Gastroesophageal sphincter (tissue), 4 donors: ENCODE data around the gene CACFD1. TPM values are rescaled to one million over a fixed set of nuclear protein-coding genes. Genes with fewer than 3 reads are reported as not detected.
"Not testable (repeated sequence)": the region's sequence is repeated elsewhere in the genome, so short reads cannot be mapped to it uniquely, and the experiment has no call there.

ENCODE experiments used
- ATAC-seq: fragments of 150-250 bp; one replicate; pipeline ENCODE4 v1.9.1; 2016; ENCODE audit warnings: mild to moderate bottlenecking, moderate library complexity
- H3K27ac ChIP-seq, 4 donors: fragments of 200-600 bp; sonication (generic) in 3 of 4; 1 replicate in 3 of 4; 2 replicates in 1 of 4; pipeline ENCODE4 v1.5.1; 2016 to 2019
- H3K27me3 ChIP-seq: fragments of 200-600 bp; sonication (generic); one replicate; pipeline ENCODE4 v1.5.1; 2019
- H3K36me3 ChIP-seq, 2 donors: fragments of 200-600 bp; sonication (generic); one replicate each; pipeline ENCODE4 v1.5.1; 2019; ENCODE audit warnings: control low read depth in 1 of 2
- H3K4me1 ChIP-seq, 3 donors: fragments of 200-600 bp; sonication (generic); 1 replicate in 2 of 3; 2 replicates in 1 of 3; pipeline ENCODE4 v1.5.1; 2016 to 2019; ENCODE audit warnings: control low read depth in 2 of 3
- H3K4me3 ChIP-seq, 2 donors: fragments of 200-600 bp; sonication (generic); one replicate each; pipeline ENCODE4 v1.5.1; 2019; ENCODE audit warnings: mild to moderate bottlenecking in 1 of 2, moderate library complexity in 1 of 2
- H3K9me3 ChIP-seq, 3 donors: fragments of 200-600 bp; sonication (generic); one replicate each; pipeline ENCODE4 v1.5.1; 2017 to 2019; ENCODE audit warnings: control low read depth in 2 of 3
- CTCF ChIP-seq, 4 experiments: fragments of 200-600 bp in 2 of 4; fragments of 450-650 bp in 2 of 4; sonication (generic) in 1 of 4; IDR thresholded peaks; one replicate each; pipeline ENCODE4 v1.5.1; 2017 to 2019; ENCODE audit warnings: antibody characterized with exemption in 4 of 4, mild to moderate bottlenecking in 2 of 4, moderate library complexity in 2 of 4
- EP300 ChIP-seq: sonication (generic); formaldehyde crosslinking; IDR thresholded peaks from one replicate; pipeline ENCODE4 v1.6.1; 2017; ENCODE audit warnings: antibody characterized with exemption, mild to moderate bottlenecking
- POLR2A ChIP-seq, 2 donors: fragments of 450-650 bp; IDR thresholded peaks; one replicate each; pipeline ENCODE4 v1.6.1; 2017; ENCODE audit warnings: antibody characterized with exemption in 2 of 2, mild to moderate bottlenecking in 2 of 2, moderate library complexity in 1 of 2
- POLR2AphosphoS5 ChIP-seq: sonication (generic); formaldehyde crosslinking; IDR thresholded peaks from one replicate; pipeline ENCODE4 v1.6.1; 2017; ENCODE audit warnings: antibody characterized with exemption
- WGBS, 2 donors: methylation state at CpG; one replicate each; pipeline ENCODE4 v1.1.5; 2018; ENCODE audit warnings: low coverage in 1 of 2; 5-methylcytosine and 5-hydroxymethylcytosine counted together
- total RNA-seq, 4 donors: library from RNA; depleted of rRNA; stranded (reverse); fragments of >200 nt; gene quantifications; one replicate each; pipeline ENCODE4 v1.1.0, GENCODE V29; 2016

Gene CACFD1
- total RNA-seq, 4 donors from 2014 or later = 15.3 to 22.3 (median 16.0) TPM

- WGBS, 2 donors = no CpG with 5 or more reads among the region's 15 CpGs
Measured at GRCh38 chr9:133443248-133443647, 16.5 kb upstream of the CACFD1 start.

GRCh38 chr9:133443982-133444381, 15.8 kb upstream of the CACFD1 start:
- TF ChIP-seq CTCF (IDR thresholded peaks at IDR 0.05) = no peak
- TF ChIP-seq EP300 = no peak
- TF ChIP-seq POLR2AphosphoS5 = no peak
- no peak for TF ChIP-seq POLR2A (IDR thresholded peaks at IDR 0.05)
- no peak overlapping the region for H3K27ac ChIP-seq
- H3K4me3 ChIP-seq = no peak overlapping the region
- H3K36me3 ChIP-seq = no peaks in the 10 kb centered on the region
- no peaks in the 10 kb centered on the region for H3K9me3 ChIP-seq
- no peaks in the 10 kb centered on the region for H3K27me3 ChIP-seq
- WGBS, 2 donors = 80% methylated on average over 8 of the region's 8 CpGs; no CpG with 5 or more reads in 1 of the 2 donors
- no peak for ATAC-seq
- H3K4me1 ChIP-seq = no peaks in the 10 kb centered on the region

More at GRCh38 chr9:133443248-133443647, 16.5 kb upstream of the CACFD1 start:
- no peak overlapping the region for H3K4me3 ChIP-seq
- H3K27me3 ChIP-seq = no peaks in the 10 kb centered on the region
- ATAC-seq = no peak
- no peaks in the 10 kb centered on the region for H3K36me3 ChIP-seq
- TF ChIP-seq EP300 (no peak), CTCF (IDR thresholded peaks at IDR 0.05) (no peak), POLR2A (IDR thresholded peaks at IDR 0.05) (no peak)
- H3K4me1 ChIP-seq = no peaks in the 10 kb centered on the region
- no peak overlapping the region for H3K27ac ChIP-seq
- H3K9me3 ChIP-seq = no peaks in the 10 kb centered on the region

GRCh38 chr9:133445293-133445969, 14.3 kb upstream of the CACFD1 start:
- no peaks in the 10 kb centered on the region for H3K9me3 ChIP-seq
- no peak overlapping the region for H3K4me3 ChIP-seq
- H3K27ac ChIP-seq = no peak overlapping the region
- TF ChIP-seq CTCF (IDR thresholded peaks at IDR 0.05) (no peak), POLR2A (IDR thresholded peaks at IDR 0.05) (no peak), POLR2AphosphoS5 (no peak), EP300 (no peak)
- no peaks in the 10 kb centered on the region for H3K4me1 ChIP-seq
- H3K27me3 ChIP-seq = no peaks in the 10 kb centered on the region
- no peaks in the 10 kb centered on the region for H3K36me3 ChIP-seq
- 20 to 81% methylated on average over 1 to 9 of the region's 23 CpGs for WGBS, 2 donors
- no peak for ATAC-seq

- Histone ChIP-seq H3K9me3 (no peaks in the 10 kb centered on the region), H3K36me3 (no peaks in the 10 kb centered on the region), H3K4me3 (no peak overlapping the region), H3K27ac (no peak overlapping the region), H3K27me3 (no peaks in the 10 kb centered on the region), H3K4me1 (no peaks in the 10 kb centered on the region)
- WGBS, 2 donors = 60% methylated on average over 2 of the region's 13 CpGs; no CpG with 5 or more reads in 1 of the 2 donors
- TF ChIP-seq POLR2A (IDR thresholded peaks at IDR 0.05) (no peak), POLR2AphosphoS5 (no peak), EP300 (no peak), CTCF (IDR thresholded peaks at IDR 0.05) (no peak)
- ATAC-seq = no peak
Measured at GRCh38 chr9:133448487-133448972, 11.2 kb upstream of the CACFD1 start.

GRCh38 chr9:133449760-133450159, 10.0 kb upstream of the CACFD1 start:
- no peaks in the 10 kb centered on the region for H3K9me3 ChIP-seq
- no peaks in the 10 kb centered on the region for H3K4me1 ChIP-seq
- no peak overlapping the region for H3K4me3 ChIP-seq
- WGBS, 2 donors = 80 to 88% methylated on average over 1 of the region's 12 CpGs
- ATAC-seq = no peak
- H3K27me3 ChIP-seq = no peaks in the 10 kb centered on the region
- no peaks in the 10 kb centered on the region for H3K36me3 ChIP-seq
- TF ChIP-seq CTCF (IDR thresholded peaks at IDR 0.05) (no peak), EP300 (no peak), POLR2A (IDR thresholded peaks at IDR 0.05) (no peak), POLR2AphosphoS5 (no peak)
- H3K27ac ChIP-seq = no peak overlapping the region

- H3K36me3 ChIP-seq, H3K4me3 ChIP-seq, H3K27me3 ChIP-seq, ATAC-seq, H3K27ac ChIP-seq, H3K4me1 ChIP-seq, H3K9me3 ChIP-seq: not testable (repeated sequence)
- WGBS, 2 donors = 100% methylated on average over 1 to 5 of the region's 5 CpGs
Measured at GRCh38 chr9:133451865-133452264, 7.9 kb upstream of the CACFD1 start.
